Common myeloid progenitor, CD34-positive (primary cell): ENCODE data around the gene BMP5.

Experiments
- CTCF ChIA-PET: fragments of 350-600 bp; sonication (Branson Sonifier 250); formaldehyde crosslinking; loops from one replicate; lab custom pipeline; 2021; ENCODE audit warnings: antibody characterized with exemption; lab: Charles Lee
- POLR2A ChIA-PET: fragments of 350-600 bp; sonication (Branson Sonifier 250); formaldehyde crosslinking; loops from one replicate; lab custom pipeline; 2021; ENCODE audit warnings: antibody characterized with exemption; lab: Charles Lee
- DNase-seq, 3 donors: peaks; one replicate each; pipeline versions ENCODE4 v3.0.0 to v3.0.0-alpha.2; 2013
- H3K27ac ChIP-seq, 2 experiments: 1 replicate in 1 of 2; 2 replicates in 1 of 2; pipeline ENCODE4 v1.7.0; 2013; ENCODE audit warnings: inconsistent platforms in 2 of 2, low read length in 2 of 2, mild to moderate bottlenecking in 2 of 2, low read depth in 1 of 2, moderate library complexity in 1 of 2; ENCODE audit not compliant: severe bottlenecking in 2 of 2, insufficient read depth in 1 of 2, poor library complexity in 1 of 2
- H3K27me3 ChIP-seq, 5 experiments: replicated peaks in 2 of 5; 1 replicate in 3 of 5; 2 replicates in 2 of 5; pipeline versions ENCODE4 v1.6.1 to v1.7.0; 2013; ENCODE audit warnings: low read length in 4 of 5, mild to moderate bottlenecking in 2 of 5, moderate library complexity in 2 of 5, inconsistent platforms in 1 of 5; ENCODE audit not compliant: insufficient read depth in 5 of 5, control insufficient read depth in 4 of 5
- H3K36me3 ChIP-seq, 4 experiments: 1 replicate in 2 of 4; 2 replicates in 2 of 4; pipeline versions ENCODE4 v1.6.1 to v1.7.0; 2013; ENCODE audit warnings: low read length in 3 of 4, control low read depth in 1 of 4, mild to moderate bottlenecking in 1 of 4; ENCODE audit not compliant: control insufficient read depth in 4 of 4, insufficient read depth in 4 of 4
- H3K4me1 ChIP-seq, 4 experiments: 1 replicate in 3 of 4; 2 replicates in 1 of 4; pipeline versions ENCODE4 v1.6.1 to v1.7.1; 2013; ENCODE audit warnings: low read length in 3 of 4, mild to moderate bottlenecking in 3 of 4, control low read depth in 1 of 4, inconsistent platforms in 1 of 4, moderate library complexity in 1 of 4; ENCODE audit not compliant: control insufficient read depth in 4 of 4, insufficient read depth in 4 of 4; ENCODE audit errors: control extremely low read depth in 1 of 4
- H3K4me3 ChIP-seq, 7 experiments: 1 replicate in 4 of 7; 2 replicates in 3 of 7; pipeline versions ENCODE4 v1.5.1 to v1.7.0; 2013; ENCODE audit warnings: mild to moderate bottlenecking in 7 of 7, low read length in 6 of 7, moderate library complexity in 6 of 7, inconsistent platforms in 2 of 7, low read depth in 2 of 7, control low read depth in 1 of 7; ENCODE audit not compliant: insufficient read depth in 4 of 7, control insufficient read depth in 1 of 7; ENCODE audit errors: extremely low read depth in 1 of 7
- H3K9me3 ChIP-seq, 5 experiments: 1 replicate in 4 of 5; 2 replicates in 1 of 5; pipeline versions ENCODE4 v1.6.1 to v1.7.1; 2013; ENCODE audit warnings: low read length in 4 of 5, mild to moderate bottlenecking in 2 of 5, inconsistent platforms in 1 of 5, low read depth in 1 of 5, moderate library complexity in 1 of 5; ENCODE audit not compliant: control insufficient read depth in 4 of 5, insufficient read depth in 2 of 5; ENCODE audit errors: control extremely low read depth in 1 of 5
- WGBS: methylation state at CpG from one replicate; pipeline ENCODE4 v1.1.5; 2013; ENCODE audit not compliant: insufficient coverage; 5-methylcytosine and 5-hydroxymethylcytosine counted together

Gene BMP5

GRCh38 chr6:55853008-55854001 is 22.1 kb downstream of the BMP5 start:
- ChIA-PET CTCF (no interaction called here), POLR2A (no interaction called here)
- Histone ChIP-seq H3K27me3 (no peaks in the 10 kb centered on the region), H3K27ac (no peak overlapping the region), H3K4me3 (no peak overlapping the region), H3K36me3 (no peaks in the 10 kb centered on the region), H3K9me3 (no peaks in the 10 kb centered on the region), H3K4me1 (no peaks in the 10 kb centered on the region)
- no CpG with 5 or more reads among the region's 7 CpGs for WGBS
- no peak for DNase-seq

DNA sequence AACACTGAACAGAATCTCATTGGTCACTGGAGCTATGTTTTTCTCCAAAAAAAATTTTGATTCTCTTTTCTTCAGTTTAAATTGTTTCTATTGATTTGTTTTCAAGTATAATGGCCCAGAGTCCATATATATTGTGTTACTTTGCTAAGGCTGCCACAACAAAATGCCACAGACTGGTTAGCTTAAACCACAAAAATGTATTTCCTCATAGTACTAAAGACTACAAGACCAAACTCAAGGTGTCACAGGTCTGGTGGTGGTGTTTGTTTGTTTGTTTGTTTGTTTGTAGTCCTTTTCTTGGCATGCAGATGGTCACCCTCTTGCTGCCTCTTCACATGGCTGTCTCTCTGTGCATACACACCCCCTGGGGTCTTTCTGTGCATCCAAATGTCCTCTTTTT is 34.0 kb downstream of the BMP5 start:
- Histone ChIP-seq H3K9me3 (peaks cover 0 to 1% (median 0%) of the 10 kb centered on the region in 5 experiments), H3K4me1 (no peaks in the 10 kb centered on the region), H3K27me3 (no peaks in the 10 kb centered on the region), H3K36me3 (no peaks in the 10 kb centered on the region), H3K27ac (no peak overlapping the region), H3K4me3 (no peak overlapping the region)
- POLR2A ChIA-PET, result no interaction called here
- DNase-seq, result no peak
- CTCF ChIA-PET, result no interaction called here

- POLR2A ChIA-PET, result no interaction called here
- H3K36me3 ChIP-seq, result no peaks in the 10 kb centered on the region
- H3K27me3 ChIP-seq, result peaks cover 0 to 1% (median 0%) of the 10 kb centered on the region in 5 experiments
- H3K4me3 ChIP-seq, result no peak overlapping the region
- CTCF ChIA-PET, result no interaction called here
- DNase-seq, result no peak
- no peaks in the 10 kb centered on the region for H3K4me1 ChIP-seq
- peaks cover 0 to 1% (median 0%) of the 10 kb centered on the region in 5 experiments for H3K9me3 ChIP-seq
- H3K27ac ChIP-seq, result no peak overlapping the region
Observed at GRCh38 chr6:55839080-55839479, 36.3 kb downstream of the BMP5 start.

GRCh38 chr6:55836945-55837344 is 38.4 kb downstream of the BMP5 start:
- ChIA-PET POLR2A (no interaction called here), CTCF (no interaction called here)
- WGBS, result no CpG with 5 or more reads among the region's 4 CpGs
- H3K9me3 ChIP-seq, result peaks cover 0 to 1% (median 0%) of the 10 kb centered on the region in 5 experiments
- no peaks in the 10 kb centered on the region for H3K36me3 ChIP-seq
- no peak overlapping the region for H3K27ac ChIP-seq
- no peak for DNase-seq
- no peaks in the 10 kb centered on the region for H3K4me1 ChIP-seq
- H3K27me3 ChIP-seq, result peaks cover 0 to 1% (median 0%) of the 10 kb centered on the region in 5 experiments
- H3K4me3 ChIP-seq, result no peak overlapping the region

- DNase-seq, result no peak
- peaks cover 0 to 1% (median 0%) of the 10 kb centered on the region in 5 experiments for H3K9me3 ChIP-seq
- H3K4me3 ChIP-seq, result no peak overlapping the region
- no peaks in the 10 kb centered on the region for H3K4me1 ChIP-seq
- WGBS, result 20% methylated on average over 1 of the region's 3 CpGs
- peaks cover 0 to 1% (median 0%) of the 10 kb centered on the region in 5 experiments for H3K27me3 ChIP-seq
- ChIA-PET POLR2A (no interaction called here), CTCF (no interaction called here)
- H3K36me3 ChIP-seq, result no peaks in the 10 kb centered on the region
- H3K27ac ChIP-seq, result no peak overlapping the region
Observed at GRCh38 chr6:55836481-55836880, 38.9 kb downstream of the BMP5 start.

DNA sequence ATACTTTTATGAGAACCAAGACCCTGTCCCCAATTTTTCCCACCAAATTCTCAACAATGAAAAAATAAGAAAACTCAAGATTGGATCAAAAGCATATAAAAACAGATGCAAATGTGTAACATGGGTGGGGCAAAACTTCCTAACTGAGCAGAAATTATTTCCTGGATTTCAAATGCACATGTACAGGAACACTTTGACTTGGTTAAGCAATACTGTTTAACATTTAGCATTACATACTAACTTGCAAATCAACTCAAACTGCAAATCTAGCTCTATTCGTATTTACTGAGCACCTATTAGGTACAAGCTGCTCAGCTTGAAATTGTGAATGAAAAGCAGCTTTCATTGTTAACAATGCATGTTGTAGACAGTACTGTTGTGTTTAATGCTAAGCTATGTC is 40.2 kb downstream of the BMP5 start:
- peaks cover 0 to 4% (median 0%) of the 10 kb centered on the region in 5 experiments for H3K27me3 ChIP-seq
- no peaks in the 10 kb centered on the region for H3K36me3 ChIP-seq
- CTCF ChIA-PET, result no interaction called here
- DNase-seq, result no peak
- WGBS, result no CpG with 5 or more reads among the region's 1 CpG
- H3K27ac ChIP-seq, result no peak overlapping the region
- H3K4me1 ChIP-seq, result no peaks in the 10 kb centered on the region
- POLR2A ChIA-PET, result no interaction called here
- H3K9me3 ChIP-seq, result peaks cover 0 to 1% (median 0%) of the 10 kb centered on the region in 5 experiments
- no peak overlapping the region for H3K4me3 ChIP-seq

DNA sequence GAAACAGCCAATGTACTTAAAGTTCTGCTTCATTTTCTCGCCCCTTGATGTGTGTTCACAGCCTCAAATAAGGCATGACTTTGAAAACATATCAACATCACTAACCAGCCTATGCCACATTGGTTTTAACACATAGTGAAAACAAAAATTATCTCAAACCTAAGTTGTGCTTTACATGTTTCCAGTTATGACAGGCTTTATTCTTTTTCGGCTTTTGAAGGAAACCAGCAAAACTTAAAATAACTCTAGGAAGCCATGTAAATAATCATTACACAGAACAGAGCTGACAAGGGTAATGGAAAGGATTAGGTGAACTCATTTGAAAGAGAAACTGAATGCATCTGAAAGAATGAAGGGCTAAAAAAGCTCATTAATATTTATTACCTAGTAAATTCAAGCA is 42.1 kb downstream of the BMP5 start:
- CTCF ChIA-PET, result no interaction called here
- H3K4me3 ChIP-seq, result no peak overlapping the region
- POLR2A ChIA-PET, result no interaction called here
- 83% methylated on average over 1 of the region's 2 CpGs for WGBS
- H3K4me1 ChIP-seq, result no peaks in the 10 kb centered on the region
- H3K9me3 ChIP-seq, result peaks cover 0 to 1% (median 0%) of the 10 kb centered on the region in 5 experiments
- no peak for DNase-seq
- peaks cover 0 to 6% (median 0%) of the 10 kb centered on the region in 5 experiments for H3K27me3 ChIP-seq
- no peaks in the 10 kb centered on the region for H3K36me3 ChIP-seq
- no peak overlapping the region for H3K27ac ChIP-seq
